Measurements from ENCODE around the gene METTL21C.

Gene METTL21C

DNA sequence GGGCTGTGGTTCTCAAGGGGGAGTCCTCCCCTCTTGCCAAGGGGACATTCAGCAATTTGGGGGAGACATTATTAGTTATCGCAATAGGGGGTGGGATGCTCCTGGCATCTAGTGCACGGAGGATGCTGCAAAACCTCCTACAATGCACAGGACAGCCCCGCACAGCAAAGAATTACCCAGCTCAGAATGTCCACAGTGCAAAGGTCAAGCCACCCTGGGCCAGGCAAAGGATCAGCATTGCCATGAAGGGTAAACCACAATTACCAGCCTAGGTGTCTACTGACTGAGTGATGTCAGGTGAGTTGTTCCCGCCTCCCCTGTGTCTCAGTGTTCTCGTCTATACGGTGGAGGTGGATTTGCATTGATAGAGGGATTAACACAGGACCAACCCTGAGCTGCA, 2.4 kb upstream of the METTL21C start:
- DNase-seq: no peak

DNA sequence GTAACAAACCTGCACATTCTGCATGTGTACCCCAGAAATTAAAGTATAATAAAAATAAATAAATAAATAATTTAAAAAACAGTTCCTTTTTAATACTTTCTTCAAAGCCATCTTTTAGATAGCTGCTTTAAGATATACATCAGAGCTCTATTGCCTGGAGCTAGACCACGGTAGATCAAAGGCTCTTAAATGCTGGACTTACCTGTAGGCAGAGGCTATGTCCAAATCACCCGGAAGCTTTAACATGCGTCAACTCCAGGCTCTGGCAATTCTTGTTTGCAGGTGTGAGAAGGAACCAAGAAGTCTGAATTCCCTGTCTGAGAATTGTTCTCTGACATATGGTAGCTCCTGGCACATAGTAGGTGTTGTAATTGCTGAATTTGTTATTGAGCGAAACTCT, 1.6 kb upstream of the METTL21C start:
- DNase-seq: no peak

DNA sequence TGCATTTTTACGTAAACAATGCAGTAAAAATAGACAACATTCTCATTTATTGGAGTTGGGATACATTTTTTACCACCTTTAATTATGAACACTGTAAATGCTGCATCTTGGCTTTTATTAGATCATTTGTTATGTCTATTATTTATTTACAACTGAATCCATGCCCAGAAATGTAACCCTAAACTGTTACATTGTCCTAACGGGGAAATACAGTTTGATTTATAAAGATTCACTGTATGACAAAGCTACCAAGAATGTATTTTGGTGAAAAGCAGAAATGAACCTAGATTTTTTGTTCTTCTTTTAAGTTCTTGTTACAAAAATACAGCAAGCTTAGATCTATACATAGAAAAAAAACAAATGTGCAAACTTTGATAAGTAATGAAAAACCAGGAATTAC, 1.1 kb downstream of the METTL21C start:
- no peak for DNase-seq

DNA sequence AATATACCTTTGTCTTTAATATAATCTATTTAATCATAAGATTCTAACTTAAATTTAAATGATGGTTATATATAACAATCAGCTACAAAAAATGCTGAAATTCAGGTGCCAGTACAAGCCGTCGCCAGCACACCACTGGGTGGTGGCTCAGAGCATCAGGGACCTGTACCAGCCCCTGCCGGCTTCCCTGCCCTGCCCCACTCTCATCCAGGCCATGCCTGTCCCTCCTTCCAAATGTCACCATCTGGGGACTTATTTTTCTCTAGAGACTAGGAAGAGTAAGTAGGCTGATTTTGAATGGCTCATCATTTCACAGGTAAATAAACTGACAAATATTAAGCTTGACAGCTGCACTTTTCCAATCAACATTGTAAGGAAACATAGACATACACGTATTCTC, 1.6 kb downstream of the METTL21C start:
- DNase-seq: no peak

DNA sequence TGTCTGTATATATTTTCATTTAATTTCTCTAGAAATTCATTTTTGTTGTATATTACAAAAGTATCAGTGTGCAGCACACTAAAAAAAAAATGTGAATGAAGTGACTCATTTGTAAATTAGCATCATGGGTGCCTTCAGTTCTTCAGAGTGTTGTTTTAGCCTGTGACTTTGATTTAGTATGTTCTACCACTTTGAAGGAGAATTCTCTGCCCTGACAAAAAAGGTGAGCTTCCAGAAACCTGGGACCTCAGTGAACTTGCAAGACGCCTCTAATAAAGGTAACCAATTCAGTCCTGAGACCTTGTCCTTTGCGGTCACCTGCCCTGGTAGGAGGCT, 2.4 kb downstream of the METTL21C start:
- DNase-seq: no peak

DNA sequence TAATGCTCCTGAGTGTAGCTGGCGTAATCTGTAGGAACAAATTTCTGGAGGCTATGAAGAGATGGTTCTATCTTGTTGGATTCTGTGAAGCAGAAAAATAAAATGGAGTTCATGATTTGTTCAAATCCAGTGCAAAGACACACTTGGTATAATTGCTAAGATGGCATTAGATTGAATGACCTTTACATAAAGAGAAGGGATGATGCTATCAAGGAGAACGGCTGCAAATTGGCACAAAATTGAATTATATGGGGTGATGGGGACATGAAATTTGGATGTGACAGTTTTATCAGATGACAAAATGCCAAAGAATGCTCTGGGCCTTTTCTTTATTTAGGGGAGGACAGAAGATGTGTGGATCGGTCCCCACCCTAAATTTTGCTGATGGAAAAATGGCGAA, 4.0 kb downstream of the METTL21C start:
- no peak for DNase-seq

DNA sequence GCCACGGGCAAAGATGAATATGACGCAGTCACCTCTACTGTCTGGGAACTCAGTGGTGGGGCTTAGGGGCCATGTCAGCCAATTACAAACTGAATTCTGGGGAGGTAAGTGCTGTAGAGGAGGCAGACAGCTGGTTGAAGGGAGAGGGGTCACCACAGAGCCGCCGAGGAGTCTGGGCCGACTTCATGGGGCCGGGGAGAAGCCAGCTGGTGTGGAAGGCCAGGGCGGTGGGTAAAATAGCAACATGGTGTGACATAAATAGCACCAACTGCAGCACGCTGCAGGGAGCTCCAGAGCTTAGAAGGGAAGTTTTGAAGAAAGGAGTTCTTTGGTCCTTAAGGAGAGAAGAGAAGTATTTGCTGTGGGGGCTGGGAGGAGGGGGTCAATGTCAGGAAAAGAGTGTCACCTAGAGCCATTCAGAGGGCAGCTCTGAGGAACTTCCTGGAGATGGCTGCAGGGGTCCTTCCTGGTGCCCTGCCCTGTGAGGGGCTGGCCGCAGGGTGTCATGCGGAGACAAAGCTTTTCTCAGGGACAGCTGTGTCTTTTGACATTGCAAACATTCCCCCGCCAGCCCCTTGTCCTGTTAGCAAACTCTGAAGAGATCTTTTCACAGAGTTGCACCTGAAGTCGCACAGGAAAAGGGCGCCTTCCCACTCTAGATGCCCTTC, 6.4 kb downstream of the METTL21C start:
- no peak for DNase-seq

DNA sequence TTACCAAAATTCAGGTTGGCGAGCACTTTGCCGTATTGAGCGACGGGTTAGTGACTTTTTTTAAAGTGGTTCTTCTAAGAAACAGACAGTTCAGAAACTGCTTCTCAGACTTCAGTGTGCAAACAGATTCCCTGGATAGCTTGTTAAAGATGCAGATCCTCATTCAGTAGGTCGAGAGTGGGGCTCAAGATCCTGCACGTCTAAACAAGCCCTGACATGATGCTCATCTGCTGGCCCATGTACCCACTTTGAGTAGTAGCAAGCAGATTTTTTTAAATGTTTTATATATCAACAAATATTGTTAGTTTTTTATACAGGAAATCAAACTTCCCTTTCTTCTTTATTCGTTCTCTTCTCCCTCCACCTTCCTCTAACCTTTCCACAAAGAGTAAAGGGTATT, 7.3 kb downstream of the METTL21C start:
- DNase-seq: no peak

DNA sequence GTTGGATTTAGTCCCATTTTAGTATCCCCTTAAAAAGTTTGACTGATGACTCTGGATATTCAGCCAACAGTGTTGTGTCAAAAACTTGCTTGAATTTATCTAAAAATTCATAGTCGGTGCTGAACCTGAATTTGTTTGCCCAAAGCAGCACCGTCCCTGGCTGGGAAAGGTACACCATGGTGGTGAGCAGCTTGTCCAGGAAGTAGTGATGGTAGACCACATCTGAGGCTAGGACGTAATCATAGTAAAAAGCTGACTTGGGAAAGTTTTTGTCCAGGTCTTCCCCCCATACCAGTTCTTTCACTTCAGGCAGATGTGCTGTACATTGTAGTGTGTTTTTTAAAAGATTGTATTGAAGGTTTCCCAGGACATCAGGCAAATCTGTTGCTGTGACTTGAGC, 8.8 kb downstream of the METTL21C start:
- no peak for DNase-seq

DNA sequence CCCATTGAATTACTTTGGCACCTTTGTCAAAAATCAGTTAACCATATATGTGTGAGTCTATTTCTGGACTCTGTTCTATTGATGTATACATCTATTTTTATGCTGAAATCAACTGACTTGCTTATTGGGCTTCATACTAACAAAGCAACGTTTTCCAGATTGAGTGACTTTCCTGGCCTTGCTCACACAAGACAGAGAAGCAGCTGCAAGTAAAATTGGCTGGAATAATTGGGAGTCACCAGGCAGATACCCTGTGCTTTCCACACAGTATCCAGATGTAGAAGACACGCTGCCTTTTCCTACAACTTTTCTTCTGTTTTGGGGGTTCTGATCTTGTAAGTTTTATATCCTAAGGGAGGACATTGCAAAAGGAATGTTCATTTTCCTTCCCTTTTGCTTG, 11.2 kb downstream of the METTL21C start:
- DNase-seq: no peak

DNA sequence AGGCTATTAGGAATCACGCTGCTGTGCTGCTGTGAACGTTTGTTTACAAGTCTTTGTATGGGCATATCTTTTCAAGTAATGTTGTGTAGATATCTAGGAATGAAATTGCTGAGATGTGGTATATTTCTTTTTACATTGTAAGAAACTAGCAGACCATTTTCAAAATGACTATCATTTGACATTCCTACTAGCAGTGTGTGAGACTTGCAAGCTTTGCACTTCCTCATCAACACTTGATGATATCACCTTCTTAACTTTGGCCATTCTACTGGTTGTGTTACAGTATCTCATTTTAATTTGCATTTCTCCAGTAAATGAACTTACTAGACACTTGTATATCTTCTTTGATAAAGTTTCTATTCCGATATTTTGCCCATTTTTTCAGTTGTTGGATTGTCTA, 12.1 kb downstream of the METTL21C start:
- peak; percentile 19 for DNase-seq

DNA sequence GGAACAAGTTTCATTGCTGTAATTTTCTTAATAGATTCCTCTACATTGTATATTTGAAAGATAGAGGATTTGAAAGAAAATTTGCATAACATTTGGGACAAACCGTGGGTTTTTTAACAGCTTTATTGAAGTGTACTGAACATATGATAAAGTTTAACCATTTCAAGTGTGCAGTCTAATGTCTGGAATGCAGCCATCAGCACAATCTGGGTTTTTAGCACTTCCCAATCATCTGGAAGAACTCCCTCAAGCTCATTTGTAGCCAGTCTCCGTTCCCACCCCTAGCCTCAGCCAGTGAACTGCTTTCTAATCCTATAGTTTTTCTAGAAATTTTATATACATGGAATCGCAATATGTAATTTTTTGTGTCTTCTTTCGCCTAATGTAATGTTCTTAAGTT, 12.6 kb downstream of the METTL21C start:
- DNase-seq: no peak

DNA sequence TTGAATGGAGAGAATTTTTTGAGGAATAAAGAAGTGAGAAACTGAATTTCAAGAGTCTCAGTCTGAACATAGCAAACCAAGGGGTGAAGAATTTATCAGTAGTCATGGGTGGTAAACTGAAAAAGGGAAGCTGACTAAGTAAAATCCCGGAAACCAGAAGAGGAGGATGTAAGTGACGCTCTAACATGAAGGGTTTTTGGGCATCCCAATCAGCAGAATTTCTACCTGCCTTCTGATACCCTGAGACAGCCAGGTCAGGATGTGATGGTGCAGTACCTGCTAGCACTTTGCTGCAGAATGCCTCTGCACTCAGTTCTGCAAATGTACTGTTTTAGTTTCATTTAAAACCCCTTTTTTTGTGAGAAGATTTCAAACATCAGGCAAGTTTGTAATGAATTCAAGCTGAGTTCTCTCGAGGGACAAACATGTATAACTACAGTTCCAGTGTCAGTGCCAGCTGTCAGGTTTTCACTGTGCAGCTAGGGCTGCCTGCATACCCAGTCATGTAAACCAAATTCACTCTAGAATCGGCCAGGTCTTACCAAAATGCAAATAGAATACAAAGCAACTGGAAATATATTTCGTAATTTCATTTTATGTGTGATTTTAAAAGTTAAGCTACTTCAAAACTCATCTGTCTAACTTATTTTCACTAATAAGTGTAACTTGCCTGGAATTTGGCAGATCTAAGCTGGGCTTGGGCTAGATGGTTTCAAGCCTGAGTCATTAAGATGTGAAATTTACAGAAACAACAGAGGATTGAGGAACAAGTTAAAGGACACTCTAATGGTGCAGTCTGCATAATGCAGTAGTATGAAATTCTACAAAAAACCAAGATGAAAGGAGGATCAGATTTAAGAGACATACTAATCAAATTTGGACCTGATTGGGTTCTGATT, 13.8 kb downstream of the METTL21C start:
- peak; percentile 51 for DNase-seq

DNA sequence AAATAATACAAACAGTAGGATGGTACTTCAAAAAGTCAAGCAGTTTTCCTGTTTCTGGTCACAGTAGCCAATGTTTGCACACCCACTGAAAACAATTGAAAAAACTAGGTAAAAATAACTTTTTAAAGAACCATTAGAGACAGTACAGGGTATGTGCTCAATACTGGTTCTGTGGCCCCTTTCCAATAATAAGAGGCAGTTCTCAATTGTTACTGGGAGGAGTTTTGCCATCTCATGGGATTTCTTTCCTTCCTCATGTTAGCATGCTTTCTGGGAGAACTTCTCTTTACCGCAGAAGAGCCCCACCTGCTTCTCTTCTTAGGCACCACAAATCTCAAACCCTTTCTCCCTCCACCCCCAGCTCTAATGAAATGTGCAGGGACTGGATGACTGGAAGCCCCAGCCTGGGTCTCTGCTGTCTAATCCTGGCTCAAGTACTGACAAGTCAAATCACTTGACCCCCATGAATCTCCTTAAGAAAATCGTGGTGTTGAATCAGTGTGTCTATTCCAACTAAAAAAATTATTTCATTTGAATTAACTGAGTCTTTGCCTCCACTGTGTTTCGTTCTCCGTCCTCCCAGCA, 14.6 kb downstream of the METTL21C start:
- no peak for DNase-seq

DNA sequence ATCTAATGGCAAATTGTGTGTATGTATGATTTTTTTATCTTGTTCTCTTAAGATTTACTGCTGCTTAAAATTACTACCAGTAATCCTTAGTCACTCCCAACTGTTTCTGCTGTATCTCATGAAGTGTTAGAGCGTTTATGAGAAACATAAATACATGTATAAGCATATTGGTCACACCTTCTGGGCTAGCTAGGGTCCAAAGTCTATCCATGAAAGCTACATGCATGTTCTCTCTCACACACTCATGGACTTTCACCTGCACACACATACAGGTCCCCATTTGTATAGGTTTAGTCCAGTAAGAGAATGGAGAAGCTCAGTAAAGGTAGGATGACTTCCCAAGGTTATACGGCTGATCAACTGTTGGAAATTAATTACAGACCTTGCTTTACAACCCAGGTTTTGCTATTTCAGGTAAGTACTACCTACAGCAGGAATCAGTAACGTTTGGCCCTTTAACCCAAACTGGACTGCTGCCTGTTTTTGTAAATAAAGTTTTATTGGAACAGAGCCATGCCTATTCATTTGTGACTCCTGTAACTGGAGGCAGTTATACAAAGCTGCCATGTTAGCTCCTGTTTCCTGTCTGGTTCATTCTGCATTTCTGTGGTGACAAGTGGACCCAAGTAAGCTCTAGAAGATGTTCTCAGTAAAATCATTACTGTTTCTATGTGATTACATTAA, 15.3 kb downstream of the METTL21C start:
- DNase-seq: no peak

DNA sequence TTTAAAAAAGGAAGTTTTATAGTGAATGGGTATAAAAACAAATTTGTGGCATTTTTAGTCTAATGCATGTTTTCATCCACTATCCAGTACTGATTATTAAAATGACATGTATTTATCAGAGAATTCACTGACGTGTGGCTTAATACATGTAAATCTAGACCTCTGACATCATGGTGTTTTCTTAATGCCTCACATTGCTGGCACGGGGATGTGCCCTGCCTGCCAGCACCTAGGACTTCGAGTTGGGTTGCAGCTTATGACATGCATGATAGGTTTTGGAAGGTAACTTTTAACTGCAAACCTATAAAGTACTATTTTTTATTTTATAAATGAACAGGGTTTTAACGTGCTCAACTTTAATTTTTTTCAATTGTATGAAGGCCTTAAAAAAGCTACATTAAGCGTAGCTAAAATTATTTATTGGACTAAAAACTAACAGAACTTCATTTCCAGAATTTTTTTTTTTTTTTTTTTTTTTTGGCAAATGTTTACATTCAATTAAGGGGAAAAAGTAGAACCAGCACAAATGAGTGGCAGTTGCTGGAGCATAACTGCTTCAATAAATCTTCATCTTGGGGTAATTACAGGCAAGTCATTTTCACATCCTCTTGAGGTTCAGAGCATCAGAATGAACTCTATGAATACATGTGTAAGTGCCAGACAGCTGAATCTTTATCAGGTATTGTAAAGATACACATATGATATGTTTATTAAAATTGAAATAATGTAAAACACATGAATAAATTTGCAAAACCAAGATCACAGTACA, 16.3 kb downstream of the METTL21C start:
- no peak for DNase-seq

DNA sequence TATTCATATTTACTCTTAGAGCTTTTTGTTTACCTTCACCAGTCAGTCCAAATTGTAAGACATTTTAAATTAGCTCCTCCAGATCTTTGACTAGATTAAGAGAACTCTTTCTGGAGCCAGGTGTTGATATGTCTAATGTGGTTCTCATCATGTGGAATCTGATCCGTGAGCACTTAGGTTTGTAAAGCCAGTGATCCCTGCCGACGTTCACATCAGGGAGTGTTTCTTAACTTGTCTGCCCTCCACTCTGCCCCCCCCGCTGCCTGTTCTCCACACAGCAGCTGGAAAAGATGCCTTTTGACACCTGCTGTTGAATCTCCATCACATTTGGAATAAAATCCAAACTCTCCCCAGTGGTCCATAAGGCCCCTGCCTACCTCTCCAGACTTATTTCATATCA, 17.7 kb downstream of the METTL21C start:
- no peak for DNase-seq

DNA sequence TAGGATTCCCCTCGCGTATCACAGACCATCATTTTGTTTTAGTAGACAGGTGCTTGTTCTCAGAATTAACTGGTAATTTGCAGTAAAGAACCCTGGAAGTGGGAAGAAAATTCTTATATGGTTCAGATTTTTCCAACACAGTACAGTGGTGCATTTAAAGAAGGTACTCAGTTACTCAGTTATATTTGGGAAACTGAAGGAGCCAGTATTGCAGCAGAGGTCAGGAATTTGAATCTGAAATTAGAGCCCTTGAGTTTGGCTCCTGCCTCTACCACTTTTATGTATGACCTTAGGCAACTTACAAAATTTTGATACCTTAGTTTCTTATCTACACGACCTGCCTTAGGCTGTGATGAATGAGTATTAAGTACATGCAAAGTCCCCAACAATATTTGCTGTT, 19.7 kb downstream of the METTL21C start:
- no peak for DNase-seq

DNA sequence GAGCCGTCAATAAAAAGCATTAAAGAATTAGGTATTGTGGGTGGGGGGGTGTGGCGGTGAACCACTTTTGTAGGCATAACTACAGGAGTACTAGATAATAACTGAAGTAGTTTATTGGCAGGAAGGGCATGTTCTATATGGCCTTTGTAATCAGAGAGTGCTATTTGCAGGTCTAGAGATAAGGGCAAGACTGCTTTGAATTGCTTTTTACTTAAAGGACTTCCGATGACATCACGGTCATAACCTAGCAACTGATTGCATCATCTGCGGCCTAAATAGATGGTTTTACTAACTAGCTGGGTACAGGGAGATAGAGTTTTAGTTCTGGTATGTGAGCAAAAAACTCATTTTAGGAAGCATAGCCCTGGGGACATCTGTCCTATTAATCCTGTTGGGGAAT, 24.7 kb downstream of the METTL21C start:
- DNase-seq: no peak

DNA sequence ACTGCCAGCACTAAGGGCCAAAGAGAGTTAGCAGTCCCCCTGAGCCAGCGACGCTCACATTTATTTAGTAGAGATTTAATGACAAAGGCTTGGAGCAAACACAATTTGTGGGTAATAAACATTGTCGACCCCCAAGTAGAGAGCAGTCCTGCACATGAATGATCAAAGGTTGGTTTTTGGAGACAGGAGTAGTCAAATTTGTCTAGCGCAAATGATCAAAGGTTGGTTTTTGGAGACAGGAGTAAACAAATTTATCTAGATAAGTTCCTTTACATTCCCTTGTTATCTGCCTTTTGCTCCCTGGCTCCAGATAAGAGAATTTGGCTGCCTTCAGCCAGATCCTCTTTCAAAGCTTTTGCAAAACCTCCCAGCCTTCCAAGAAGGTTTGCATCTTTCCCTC, 26.9 kb downstream of the METTL21C start:
- DNase-seq: no peak

DNA sequence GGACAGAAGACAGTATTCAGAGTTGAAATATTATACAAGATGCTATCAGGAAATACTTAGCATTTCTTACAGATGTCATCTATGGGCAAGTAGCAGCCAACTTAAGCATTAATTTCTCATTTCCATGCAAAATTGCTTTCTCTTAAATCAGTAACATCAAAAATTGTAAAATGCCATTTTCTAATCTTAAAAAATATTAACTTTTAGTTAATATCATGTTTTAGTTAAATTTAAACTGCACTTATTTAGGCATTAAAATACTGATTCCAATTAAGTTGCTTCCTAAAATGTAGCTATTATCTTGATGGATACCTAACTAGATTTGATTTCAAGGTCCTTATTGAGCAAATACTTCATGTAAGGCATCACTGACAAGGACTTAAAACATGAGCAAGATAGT, 27.8 kb downstream of the METTL21C start:
- DNase-seq: no peak

DNA sequence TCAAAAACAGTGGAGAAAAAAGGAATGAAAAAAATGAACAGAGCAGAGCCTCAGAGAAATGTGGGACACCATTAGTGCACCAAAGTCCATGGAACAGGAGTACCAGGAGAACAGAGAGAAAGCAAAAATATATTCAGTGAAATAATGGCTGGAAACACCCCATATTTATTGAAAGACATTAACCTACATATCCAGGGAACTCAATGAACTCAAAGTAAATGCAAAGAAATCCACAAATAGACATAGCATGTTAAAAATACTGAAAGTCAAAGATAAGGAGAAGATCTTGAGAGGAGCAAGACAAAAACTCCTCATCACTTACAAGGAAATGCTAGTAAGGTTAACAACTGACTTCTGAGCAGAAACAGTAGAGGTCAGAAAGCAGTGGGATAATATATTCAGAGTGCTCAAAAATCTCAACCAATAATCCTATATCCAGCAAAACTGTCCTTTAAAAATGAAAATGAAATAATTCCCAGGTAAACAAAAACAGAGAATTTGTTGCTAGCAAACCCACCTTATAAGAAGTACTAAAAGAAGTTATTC, 35.6 kb downstream of the METTL21C start:
- no peak for DNase-seq

DNA sequence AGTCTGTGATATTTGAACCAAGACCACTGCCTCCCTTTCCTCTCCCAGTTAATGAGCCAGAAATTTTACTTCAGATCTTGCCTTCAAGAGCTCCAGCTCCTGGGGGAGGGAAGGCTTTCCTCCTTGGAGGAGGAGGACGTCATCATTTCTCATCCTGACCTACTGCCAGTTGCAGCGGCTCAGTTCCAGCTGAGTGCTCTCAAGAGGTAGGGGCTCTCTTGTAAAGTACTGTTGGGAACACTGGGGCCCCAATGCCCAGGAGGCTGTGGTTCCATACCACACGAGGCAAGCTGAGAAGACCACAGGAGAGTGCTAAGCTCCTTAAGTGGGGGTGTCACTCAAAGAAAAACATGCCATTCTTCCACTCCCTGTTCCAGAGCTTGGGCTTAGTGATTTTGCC, 36.2 kb downstream of the METTL21C start:
- no peak for DNase-seq
